ENCODE measurements around the gene ACLY. TPM values are rescaled to one million over a fixed set of nuclear protein-coding genes. Genes with fewer than 3 reads are reported as not detected.
A peak's percentile ranks its signal among the peaks of the same experiment; 100 is the strongest.

The ACLY gene
- total and polyA plus RNA-seq, 2 of the 13 experiments (the other 11 are each of a cell fraction or from before 2014, with no cell fraction given): 111 to 218 TPM

- H4K20me1 ChIP-seq (ENCODE audit: insufficient read depth, low read length): peaks cover 29% of the 10 kb centered on the region
- H3K4me3 ChIP-seq (replicated peaks in 1 of 3; ENCODE audit: insufficient read depth in 1 of 3, low read depth in 2 of 3, low read length in 3 of 3): peak overlapping the region; percentile 83 to 98 (median 91); a peak in 5 of 6 replicates
- no TSS peak for BruUV-seq (replicated peaks)
- H3K9ac ChIP-seq (ENCODE audit: insufficient read depth, low read depth, low read length): peak overlapping the region; percentile 65
- H3K27ac ChIP-seq (ENCODE audit: extremely low read length, insufficient read depth, low read length): peak overlapping the region; percentile 79
- H3K27me3 ChIP-seq (ENCODE audit: control insufficient read depth in 1 of 2, insufficient read depth in 2 of 2, low read length in 2 of 2): no peaks in the 10 kb centered on the region; a peak in 1 of 5 replicates
- in situ Hi-C loops (cut with HindIII; ENCODE audit: extremely low pct_ligation_motif_present, low pct_unique_long_range_greater_than_20kb): no loop called here
- ChIA-PET CTCF (ENCODE audit: low intra/inter-chr PET ratio, low total read pairs) (no interaction called here), POLR2A (interaction anchor here (0.7 to 3.1 kb wide), 25 partner anchors 8 to 177 kb away, joined by 3 to 24 read pairs (median 6); partner anchors contain the start of genes ACLY, CNP, FKBP10 and JUP)
- H3K4me2 ChIP-seq (ENCODE audit: low read depth, low read length): peak overlapping the region; percentile 98
- peaks cover 41% of the 10 kb centered on the region for H3K79me2 ChIP-seq (ENCODE audit: insufficient read depth, low read length)
- no peak for FAIRE-seq
- peaks cover 8 to 15% of the 10 kb centered on the region in 2 experiments for H3K36me3 ChIP-seq (replicated peaks in 1 of 2; ENCODE audit: control insufficient read depth in 1 of 2, insufficient read depth in 2 of 2, low read length in 2 of 2)
- H2AFZ ChIP-seq (ENCODE audit: low read length): peak overlapping the region; percentile 93
- ATAC-seq: no peak
- peaks cover 56% of the 10 kb centered on the region for H3K4me1 ChIP-seq (ENCODE audit: insufficient read depth, low read length)
- H3K9me3 ChIP-seq (ENCODE audit: low read length): no peaks in the 10 kb centered on the region
- intact Hi-C loops (cut with micrococcal nuclease; ENCODE audit: unreplicated experiment): loop anchor here (5.0 to 10.0 kb wide), 2 partner anchors 42 to 51 kb away; partner anchors contain the start of genes FKBP10 and P3H4
- WGBS (ENCODE audit: low lambda C conversion rate): 3% methylated on average over 8 of the region's 10 CpGs
- DNase-seq (ENCODE audit: low spot score): no peak
- TF ChIP-seq ARID3A (IDR thresholded peaks at IDR 0.05; ENCODE audit: low read depth, low read length): no peak
- no peak for TF ChIP-seq ZNF552 (CRISPR knock-in tag; IDR thresholded peaks at IDR 0.05; ENCODE audit: borderline replicate concordance)
- TF ChIP-seq ZKSCAN8 (CRISPR knock-in tag; IDR thresholded peaks at IDR 0.05; ENCODE audit: borderline replicate concordance): peak; percentile 40; the same call in 1 of the 2 replicates
- TF ChIP-seq ZHX1 (CRISPR knock-in tag; IDR thresholded peaks at IDR 0.05; ENCODE audit: low read depth): peak; percentile 93
- TF ChIP-seq PATZ1 (CRISPR knock-in tag; IDR thresholded peaks at IDR 0.05): peak; percentile 59; the same call in 1 of the 2 replicates
- TF ChIP-seq MYPOP (CRISPR knock-in tag; IDR thresholded peaks at IDR 0.05): 0 out of 2 replicates have a peak, but pooled peaks have one; percentile 3
- no peak for TF ChIP-seq MAFK (conservative IDR thresholded peaks at IDR 0.05 in 1 of 2, IDR thresholded peaks at IDR 0.05 in 1 of 2; ENCODE audit: low read length in 2 of 2)
- peak; percentile 13; the same call in 1 of the 2 replicates for TF ChIP-seq SMYD3 (CRISPR knock-in tag; IDR thresholded peaks at IDR 0.05)
- no peak for TF ChIP-seq SETDB1 (CRISPR knock-in tag; IDR thresholded peaks at IDR 0.05; ENCODE audit: borderline replicate concordance)
- TF ChIP-seq DRAP1 (CRISPR knock-in tag; IDR thresholded peaks at IDR 0.05): peak; percentile 63
- peak; percentile 9; the same call in 1 of the 2 replicates for TF ChIP-seq HNF4G (IDR thresholded peaks at IDR 0.05; ENCODE audit: borderline replicate concordance, low read depth, low read length)
- no peak for TF ChIP-seq HNF4G (CRISPR knock-in tag; IDR thresholded peaks at IDR 0.05; ENCODE audit: borderline replicate concordance, low read depth)
- TF ChIP-seq KDM2A (CRISPR knock-in tag; IDR thresholded peaks at IDR 0.05; ENCODE audit: borderline replicate concordance, low read depth): peak; percentile 65; the same call in 1 of the 2 replicates
These were observed 53.2 kb downstream of the ACLY start for GRCh38 chr17:41865596-41865893.

Measured in HepG2 (cell line).